B cell (primary cell): ENCODE data around the gene PLEKHM3. TPM values are rescaled to one million over a fixed set of nuclear protein-coding genes. Genes with fewer than 3 reads are reported as not detected.
"Not testable (repeated sequence)": the region's sequence is repeated elsewhere in the genome, so short reads cannot be mapped to it uniquely, and the experiment has no call there.

ENCODE experiments used
- ATAC-seq: fragments of 200-7000 bp; cut with Tn5 transposase; one replicate; pipeline ENCODE4 v1.10.0; 2021; ENCODE audit warnings: low read depth, mild to moderate bottlenecking, moderate number of reproducible peaks, moderate library complexity
- CTCF ChIA-PET: fragments of 350-600 bp; sonication (Branson Sonifier 250); formaldehyde crosslinking; loops from one replicate; lab custom pipeline; 2021; ENCODE audit warnings: antibody characterized with exemption, inconsistent platforms; lab: Charles Lee
- POLR2A ChIA-PET: fragments of 350-600 bp; sonication (Branson Sonifier 250); formaldehyde crosslinking; loops from one replicate; lab custom pipeline; 2021; ENCODE audit warnings: antibody characterized with exemption; lab: Charles Lee
- DNase-seq: peaks from one replicate; pipeline ENCODE4 v3.0.0; 2013
- H2AFZ ChIP-seq: 2 replicates; pipeline ENCODE4 v1.6.1; 2012; ENCODE audit warnings: mild to moderate bottlenecking, low read depth, low read length; ENCODE audit not compliant: insufficient read depth, poor library complexity, severe bottlenecking
- H3K27ac ChIP-seq, 2 donors: 1 replicate in 1 of 2; 2 replicates in 1 of 2; pipeline ENCODE4 v1.5.1; 2012 to 2013; ENCODE audit warnings: low read length in 2 of 2, mild to moderate bottlenecking in 2 of 2, moderate library complexity in 1 of 2
- H3K27me3 ChIP-seq, 4 experiments: fragments of 200-600 bp in 1 of 4; sonication (generic) in 1 of 4; replicated peaks in 1 of 4; 1 replicate in 2 of 4; 2 replicates in 2 of 4; pipeline versions ENCODE4 v1.6.1 to v1.7.0; 2013 to 2016; ENCODE audit warnings: low read length in 3 of 4, mild to moderate bottlenecking in 2 of 4, mixed read lengths in 1 of 4, moderate library complexity in 1 of 4; ENCODE audit not compliant: insufficient read depth in 4 of 4, control insufficient read depth in 3 of 4; ENCODE audit errors: control extremely low read depth in 1 of 4
- H3K36me3 ChIP-seq, 2 experiments: replicated peaks in 1 of 2; 1 replicate in 1 of 2; 2 replicates in 1 of 2; pipeline versions ENCODE4 v1.6.1 to v1.7.1; 2013; ENCODE audit warnings: low read length in 1 of 2; ENCODE audit not compliant: insufficient read depth in 2 of 2, control insufficient read depth in 1 of 2; ENCODE audit errors: control extremely low read depth in 1 of 2, extremely low read depth in 1 of 2
- H3K4me1 ChIP-seq, 2 donors: fragments of 200-600 bp in 1 of 2; sonication (generic) in 1 of 2; 1 replicate in 1 of 2; 2 replicates in 1 of 2; pipeline versions ENCODE4 v1.5.1 to v1.6.1; 2013 to 2017; ENCODE audit warnings: low read length in 2 of 2; ENCODE audit not compliant: control insufficient read depth in 2 of 2, insufficient read depth in 2 of 2
- H3K4me2 ChIP-seq: replicated peaks from 2 replicates; pipeline ENCODE3; 2012; ENCODE audit warnings: mild to moderate bottlenecking, low read depth, low read length; ENCODE audit not compliant: poor library complexity, severe bottlenecking
- H3K4me3 ChIP-seq, 5 experiments: fragments of 200-600 bp in 1 of 5; sonication (generic) in 1 of 5; 1 replicate in 3 of 5; 2 replicates in 2 of 5; pipeline versions ENCODE4 v1.5.1 to v1.7.0; 2011 to 2016; ENCODE audit warnings: low read length in 4 of 5, mild to moderate bottlenecking in 4 of 5, low read depth in 2 of 5, control low read depth in 1 of 5, moderate library complexity in 1 of 5; ENCODE audit not compliant: insufficient read depth in 1 of 5; ENCODE audit errors: control extremely low read depth in 1 of 5, extremely low read depth in 1 of 5
- H3K79me2 ChIP-seq: fragments of 200-600 bp; sonication (generic); one replicate; pipeline ENCODE4 v1.6.0; 2016; ENCODE audit warnings: low read length; ENCODE audit not compliant: control insufficient read depth, insufficient read depth
- H3K9ac ChIP-seq: fragments of 200-600 bp; sonication (generic); 2 replicates; pipeline ENCODE4 v1.6.1; 2017; ENCODE audit warnings: mild to moderate bottlenecking, low read length, moderate library complexity
- H3K9me3 ChIP-seq, 3 donors: one replicate each; pipeline versions ENCODE4 v1.6.1 to v1.7.1; 2013; ENCODE audit warnings: low read length in 2 of 3; ENCODE audit not compliant: control insufficient read depth in 2 of 3, insufficient read depth in 1 of 3; ENCODE audit errors: control extremely low read depth in 1 of 3
- H4K20me1 ChIP-seq: 2 replicates; pipeline ENCODE4 v1.6.0; 2012; ENCODE audit warnings: mild to moderate bottlenecking, low read length; ENCODE audit not compliant: insufficient read depth, control insufficient read depth, poor library complexity, severe bottlenecking
- H3K27ac Mint-ChIP-seq: one replicate; pipeline ENCODE4 v1.8.0; 2021; ENCODE audit warnings: mixed read lengths
- H3K27me3 Mint-ChIP-seq: one replicate; pipeline ENCODE4 v1.8.0; 2021; ENCODE audit warnings: mixed read lengths
- H3K4me1 Mint-ChIP-seq: one replicate; pipeline ENCODE4 v1.8.0; 2021; ENCODE audit warnings: mixed read lengths
- H3K4me3 Mint-ChIP-seq: one replicate; pipeline ENCODE4 v1.8.0; 2021; ENCODE audit warnings: mixed read lengths
- H3K9me3 Mint-ChIP-seq: one replicate; pipeline ENCODE4 v1.8.0; 2022; ENCODE audit warnings: mixed read lengths; ENCODE audit not compliant: insufficient read depth
- EZH2 ChIP-seq: IDR thresholded peaks from 2 replicates; pipeline ENCODE4 v1.6.1; 2012; ENCODE audit warnings: borderline replicate concordance, low read depth, mild to moderate bottlenecking, moderate library complexity, low read length; ENCODE audit not compliant: insufficient read depth, poor library complexity, severe bottlenecking
- WGBS: methylation state at CpG from one replicate; pipeline ENCODE4 v1.1.5; 2013; ENCODE audit warnings: missing lambda C conversion rate; ENCODE audit not compliant: insufficient coverage; 5-methylcytosine and 5-hydroxymethylcytosine counted together
- intact Hi-C: fragments of 100-400 bp; cut with micrococcal nuclease; formaldehyde crosslinking; loops from one replicate; pipeline ENCODE4 v1.10.0; 2022
- polyA plus RNA-seq: library from polyadenylated mRNA; depleted of rRNA; stranded (reverse); fragments of >200 nt; gene quantifications from 2 replicates; pipeline ENCODE4 v1.2.3, GENCODE V29; 2012
- total RNA-seq, 2 donors: library from RNA; stranded (reverse); fragments of 120-200 nt in 1 of 2; gene quantifications; 1 replicate in 1 of 2; 2 replicates in 1 of 2; pipeline versions ENCODE4 v1.2.3 to v1.2.4, GENCODE V29; 2013 to 2022
- TF ChIP-seq, protein P1 (sequence below): fragments of 200-600 bp; IDR thresholded peaks from one replicate; pipeline ENCODE4 v1.8.0; 2022; ENCODE audit warnings: antibody characterized with exemption, mild to moderate bottlenecking

The PLEKHM3 gene
- total and polyA plus RNA-seq, 2 donors (not counting 1 experiment from before 2014, with no cell fraction given): 4.0 to 17.7 TPM

DNA sequence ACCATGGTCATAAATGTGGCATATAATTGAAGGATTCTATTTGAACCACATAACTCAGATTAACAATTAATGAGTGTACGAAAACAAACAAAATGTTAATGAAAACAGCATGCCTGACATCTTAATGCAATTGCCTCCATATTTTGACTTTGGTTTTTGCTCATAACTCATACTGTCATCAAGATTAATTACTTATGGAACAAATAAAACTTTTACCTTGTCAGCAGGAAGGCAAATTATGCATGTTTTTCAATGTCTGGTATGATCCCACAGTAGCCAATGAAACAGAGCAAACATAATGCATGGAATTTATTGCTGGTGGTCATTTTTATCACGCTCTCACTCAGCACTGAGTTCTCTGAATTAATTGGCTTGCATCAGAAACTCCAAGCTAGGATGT lies 5.1 kb downstream of the PLEKHM3 start:
- intact Hi-C loops: loop anchor here (10.0 kb wide), 2 partner anchors 245 to 485 kb away; partner anchors contain the start of gene PIKFYVE
- no peak overlapping the region for H3K27ac ChIP-seq
- no peak overlapping the region for H3K27ac Mint-ChIP-seq

GRCh38 chr2:208018124-208018712 lies 7.1 kb downstream of the PLEKHM3 start:
- H3K27ac ChIP-seq, H3K9me3 Mint-ChIP-seq, DNase-seq, H3K27ac Mint-ChIP-seq, POLR2A ChIA-PET, H3K4me3 Mint-ChIP-seq, H3K27me3 ChIP-seq, H2AFZ ChIP-seq, ATAC-seq, H3K27me3 Mint-ChIP-seq, H4K20me1 ChIP-seq, H3K4me3 ChIP-seq, H3K9me3 ChIP-seq, CTCF ChIA-PET, intact Hi-C loops, H3K4me1 ChIP-seq, H3K4me2 ChIP-seq, H3K36me3 ChIP-seq, H3K9ac ChIP-seq: not testable (repeated sequence)
- H3K4me1 Mint-ChIP-seq: peaks cover 14% of the 10 kb centered on the region
- H3K79me2 ChIP-seq: peaks cover 28% of the 10 kb centered on the region
- 100% methylated on average over 2 of the region's 5 CpGs for WGBS

More for the DNA sequence above, 5.1 kb downstream of the PLEKHM3 start:
- POLR2A ChIA-PET: no interaction called here
- CTCF ChIA-PET: interaction anchor here (0.8 to 1.1 kb wide), 2 partner anchors 14 to 26 kb away, joined by 3 read pairs; no protein-coding TSS in a partner anchor
- no peak for ATAC-seq
- peaks cover 4% of the 10 kb centered on the region for H4K20me1 ChIP-seq
- no peaks in the 10 kb centered on the region for H3K27me3 ChIP-seq
- no peaks in the 10 kb centered on the region for H3K9me3 ChIP-seq
- no peak overlapping the region for H2AFZ ChIP-seq
- TF ChIP-seq, protein P1, sequence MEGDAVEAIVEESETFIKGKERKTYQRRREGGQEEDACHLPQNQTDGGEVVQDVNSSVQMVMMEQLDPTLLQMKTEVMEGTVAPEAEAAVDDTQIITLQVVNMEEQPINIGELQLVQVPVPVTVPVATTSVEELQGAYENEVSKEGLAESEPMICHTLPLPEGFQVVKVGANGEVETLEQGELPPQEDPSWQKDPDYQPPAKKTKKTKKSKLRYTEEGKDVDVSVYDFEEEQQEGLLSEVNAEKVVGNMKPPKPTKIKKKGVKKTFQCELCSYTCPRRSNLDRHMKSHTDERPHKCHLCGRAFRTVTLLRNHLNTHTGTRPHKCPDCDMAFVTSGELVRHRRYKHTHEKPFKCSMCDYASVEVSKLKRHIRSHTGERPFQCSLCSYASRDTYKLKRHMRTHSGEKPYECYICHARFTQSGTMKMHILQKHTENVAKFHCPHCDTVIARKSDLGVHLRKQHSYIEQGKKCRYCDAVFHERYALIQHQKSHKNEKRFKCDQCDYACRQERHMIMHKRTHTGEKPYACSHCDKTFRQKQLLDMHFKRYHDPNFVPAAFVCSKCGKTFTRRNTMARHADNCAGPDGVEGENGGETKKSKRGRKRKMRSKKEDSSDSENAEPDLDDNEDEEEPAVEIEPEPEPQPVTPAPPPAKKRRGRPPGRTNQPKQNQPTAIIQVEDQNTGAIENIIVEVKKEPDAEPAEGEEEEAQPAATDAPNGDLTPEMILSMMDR: no peak
- TF ChIP-seq EZH2: no peak
- H3K4me3 ChIP-seq: no peak overlapping the region
- H3K79me2 ChIP-seq: peaks cover 46% of the 10 kb centered on the region
- no peaks in the 10 kb centered on the region for H3K9me3 Mint-ChIP-seq
- no peak for DNase-seq
- H3K9ac ChIP-seq: no peak overlapping the region
- H3K4me1 Mint-ChIP-seq: peaks cover 24% of the 10 kb centered on the region
- H3K4me1 ChIP-seq: peaks cover 3 to 6% of the 10 kb centered on the region in 2 donors
- no peak overlapping the region for H3K4me3 Mint-ChIP-seq
- no CpG with 5 or more reads among the region's 2 CpGs for WGBS
- no peaks in the 10 kb centered on the region for H3K27me3 Mint-ChIP-seq
- no peaks in the 10 kb centered on the region for H3K36me3 ChIP-seq
- H3K4me2 ChIP-seq: no peak overlapping the region
